IPS-NIHi11 (cell line): ENCODE results near the gene ASRGL1.
A peak's percentile ranks its signal among the peaks of the same experiment; 100 is the strongest.
"Not testable (repeated sequence)": the region's sequence is repeated elsewhere in the genome, so short reads cannot be mapped to it uniquely, and the experiment has no call there.

Experiments
- DNase-seq: peaks from one replicate; pipeline ENCODE4 v3.0.0; 2012; ENCODE audit warnings: mixed read lengths, low spot score

The ASRGL1 gene

DNA sequence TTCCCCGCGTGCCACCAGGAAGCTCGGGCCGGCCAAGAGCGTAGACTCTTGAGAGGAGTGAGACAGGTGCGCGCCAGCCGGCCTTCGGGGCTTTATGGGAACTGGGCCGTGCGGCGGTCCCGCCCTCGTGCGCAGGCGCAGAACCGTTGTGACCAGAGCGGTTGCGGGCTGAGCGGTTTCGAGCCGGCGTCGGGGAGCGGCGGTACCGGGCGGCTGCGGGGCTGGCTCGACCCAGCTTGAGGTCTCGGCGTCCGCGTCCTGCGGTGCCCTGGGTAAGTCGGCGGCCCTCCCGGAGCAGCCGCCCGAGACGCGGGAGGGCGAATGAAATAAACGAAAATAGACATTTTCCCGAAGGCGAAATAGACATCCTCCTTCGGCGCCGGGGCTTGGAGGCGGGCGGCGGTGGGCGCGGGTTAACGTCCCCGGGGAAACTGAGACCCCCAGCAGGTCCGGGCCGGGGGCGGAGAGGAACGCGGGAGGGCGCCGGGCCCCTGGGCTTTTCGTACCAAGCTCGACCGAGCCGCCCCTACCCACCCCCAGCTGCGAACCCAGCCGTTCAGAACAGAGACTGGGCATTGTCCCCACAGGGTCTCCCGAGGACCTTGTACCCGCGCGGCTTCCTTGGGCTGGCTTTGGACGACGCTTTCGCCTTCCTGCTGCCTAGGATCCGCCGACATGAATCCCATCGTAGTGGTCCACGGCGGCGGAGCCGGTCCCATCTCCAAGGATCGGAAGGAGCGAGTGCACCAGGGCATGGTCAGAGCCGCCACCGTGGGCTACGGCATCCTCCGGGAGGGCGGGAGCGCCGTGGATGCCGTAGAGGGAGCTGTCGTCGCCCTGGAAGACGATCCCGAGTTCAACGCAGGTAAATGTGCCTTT, at the start of gene ASRGL1:
Gene ASRGL1, plus strand, starts transcription at position 146 of the 879 bp plus-strand sequence. Its CDS starts 530 bp downstream, at position 676.
- DNase-seq: peak; percentile 91

DNA sequence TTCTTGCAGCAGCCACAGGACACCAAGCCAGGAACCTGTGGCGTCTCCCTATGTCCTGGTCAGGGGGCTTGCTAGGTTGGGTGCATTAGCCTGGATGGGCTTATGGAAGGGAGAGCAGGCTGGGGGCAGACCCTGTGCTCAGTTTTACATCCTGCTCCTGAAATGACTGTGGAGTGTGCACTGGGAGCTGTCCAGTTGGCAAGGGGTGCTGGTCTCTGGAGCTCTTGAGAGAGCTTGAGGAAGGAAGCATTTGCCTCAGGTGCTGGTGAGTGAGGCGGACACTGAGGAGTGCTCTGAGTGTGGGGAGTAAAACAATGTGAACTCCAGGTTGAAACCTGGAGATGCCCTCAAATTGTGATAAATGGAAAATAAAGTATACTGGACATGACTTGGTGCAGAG, 41.7 kb upstream of the ASRGL1 start:
- peak; percentile 64 for DNase-seq

DNA sequence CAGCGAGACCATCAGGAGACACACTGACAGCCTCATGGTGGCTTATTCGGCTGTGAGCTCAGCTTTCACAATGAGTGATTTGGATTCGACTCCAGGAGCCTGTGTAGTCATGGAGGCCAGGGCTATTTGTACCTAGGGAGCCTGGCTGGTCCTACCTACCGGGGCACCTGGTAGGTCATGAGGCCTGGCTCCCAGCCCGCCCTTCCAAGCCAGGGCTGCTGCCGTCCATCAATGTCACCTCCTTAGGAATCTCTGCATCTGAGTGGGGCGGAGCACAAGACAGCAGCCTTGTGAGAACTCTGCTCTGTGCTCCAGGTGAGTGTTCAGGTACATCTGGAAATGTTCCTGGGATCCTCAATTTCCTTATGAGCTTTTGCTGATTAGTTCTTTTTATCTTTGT, 38.3 kb upstream of the ASRGL1 start, which contains the start of gene SCGB1D4:
Gene SCGB1D4, minus strand, starts transcription at position 101 of the 400 bp plus-strand sequence. Its CDS starts 65 bp downstream, at position 36.
- no peak for DNase-seq

DNA sequence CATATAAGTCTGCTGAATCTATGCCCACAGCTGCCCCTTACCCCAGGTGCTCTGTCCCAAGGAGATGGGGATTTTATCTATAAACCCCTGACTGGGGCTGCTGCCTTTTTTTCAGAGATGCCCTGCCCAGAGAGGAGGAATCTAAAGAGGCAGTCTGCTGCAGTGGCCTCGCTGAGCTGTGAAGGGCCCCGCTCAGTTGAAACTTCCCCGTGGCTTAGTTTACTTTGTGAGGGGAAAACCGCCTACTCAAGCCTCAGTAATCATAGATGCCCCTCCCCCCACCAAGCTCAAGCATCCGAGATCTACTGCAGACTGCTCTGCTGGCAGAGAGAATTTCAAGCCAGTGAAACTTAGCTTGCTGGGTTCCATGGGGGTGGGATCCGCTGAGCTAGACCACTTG, 31.0 kb upstream of the ASRGL1 start:
- no peak for DNase-seq

DNA sequence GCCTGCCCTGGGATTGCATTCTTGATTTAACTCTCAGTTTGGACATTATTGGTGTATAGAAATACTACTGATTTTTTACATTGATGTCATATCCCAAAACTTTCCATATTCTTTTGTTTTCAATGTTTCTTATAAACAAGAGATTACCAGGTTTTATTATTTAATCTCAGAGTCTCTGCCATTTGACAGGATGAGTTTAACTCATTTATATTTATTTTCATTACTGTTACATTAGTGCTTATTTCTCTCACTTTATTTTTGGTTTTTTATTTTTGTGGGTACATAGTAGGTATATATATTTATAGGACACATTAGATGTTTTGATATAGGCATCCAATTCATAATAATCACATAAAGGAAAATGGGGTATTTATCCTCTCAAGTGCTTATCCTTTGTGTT, 29.3 kb upstream of the ASRGL1 start:
- DNase-seq: no peak

DNA sequence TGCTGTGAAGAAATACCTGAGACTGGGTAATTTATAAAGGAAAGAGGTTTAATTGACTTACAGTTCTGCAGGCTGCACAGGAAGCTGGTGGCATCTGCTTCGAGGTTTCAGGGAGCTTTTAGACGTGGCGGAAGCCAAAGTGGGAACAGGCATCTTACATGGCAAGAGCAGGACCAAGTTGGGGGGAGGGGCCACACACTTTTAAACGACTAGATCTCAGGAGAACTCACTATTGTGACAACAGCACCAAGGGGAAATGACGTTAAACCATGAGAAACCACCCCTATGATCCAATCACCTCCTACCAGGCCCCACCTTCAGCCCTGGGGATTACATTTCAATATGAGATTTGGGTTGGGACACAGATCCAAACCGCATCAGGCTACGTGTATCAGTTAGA, 27.3 kb upstream of the ASRGL1 start:
- DNase-seq: no peak

DNA sequence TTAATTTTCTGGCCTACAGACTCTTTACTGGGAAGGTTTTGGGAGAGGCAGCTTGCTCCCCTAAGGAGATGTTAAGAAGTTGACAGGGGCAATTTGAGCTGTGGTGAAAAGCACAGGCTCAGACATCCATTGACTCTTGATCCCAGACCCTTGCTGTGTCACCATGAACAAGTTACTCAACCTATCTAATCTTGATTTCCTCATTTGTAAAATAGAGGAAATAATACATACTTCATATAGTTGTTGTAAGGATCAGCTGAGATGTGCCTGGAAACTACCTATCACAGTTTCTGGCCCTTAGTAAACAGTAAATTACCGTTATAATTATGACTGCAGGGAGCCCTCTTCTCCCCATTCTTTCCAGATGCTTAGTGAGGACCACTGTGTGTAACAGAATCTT, 21.8 kb upstream of the ASRGL1 start:
- DNase-seq: no peak

DNA sequence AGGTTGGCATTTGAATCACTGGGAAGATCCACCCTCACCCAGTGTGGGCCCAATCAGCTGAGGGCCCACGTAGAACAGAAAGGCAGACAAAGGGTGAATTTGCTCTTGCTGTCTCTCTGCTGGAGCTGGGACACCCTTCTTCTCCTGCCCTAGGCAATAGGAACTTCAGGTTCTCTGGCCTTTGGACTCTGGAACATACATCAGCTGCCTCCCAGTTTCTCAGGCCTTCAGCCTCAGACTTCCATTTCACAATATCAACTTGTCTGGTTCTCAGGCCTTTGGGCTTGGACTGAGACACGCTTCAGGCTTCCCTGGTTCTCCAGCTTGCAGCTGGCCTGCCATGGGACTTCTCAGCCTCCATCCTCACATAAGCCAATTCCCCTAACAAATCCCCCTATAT, 14.7 kb upstream of the ASRGL1 start:
- no peak for DNase-seq

DNA sequence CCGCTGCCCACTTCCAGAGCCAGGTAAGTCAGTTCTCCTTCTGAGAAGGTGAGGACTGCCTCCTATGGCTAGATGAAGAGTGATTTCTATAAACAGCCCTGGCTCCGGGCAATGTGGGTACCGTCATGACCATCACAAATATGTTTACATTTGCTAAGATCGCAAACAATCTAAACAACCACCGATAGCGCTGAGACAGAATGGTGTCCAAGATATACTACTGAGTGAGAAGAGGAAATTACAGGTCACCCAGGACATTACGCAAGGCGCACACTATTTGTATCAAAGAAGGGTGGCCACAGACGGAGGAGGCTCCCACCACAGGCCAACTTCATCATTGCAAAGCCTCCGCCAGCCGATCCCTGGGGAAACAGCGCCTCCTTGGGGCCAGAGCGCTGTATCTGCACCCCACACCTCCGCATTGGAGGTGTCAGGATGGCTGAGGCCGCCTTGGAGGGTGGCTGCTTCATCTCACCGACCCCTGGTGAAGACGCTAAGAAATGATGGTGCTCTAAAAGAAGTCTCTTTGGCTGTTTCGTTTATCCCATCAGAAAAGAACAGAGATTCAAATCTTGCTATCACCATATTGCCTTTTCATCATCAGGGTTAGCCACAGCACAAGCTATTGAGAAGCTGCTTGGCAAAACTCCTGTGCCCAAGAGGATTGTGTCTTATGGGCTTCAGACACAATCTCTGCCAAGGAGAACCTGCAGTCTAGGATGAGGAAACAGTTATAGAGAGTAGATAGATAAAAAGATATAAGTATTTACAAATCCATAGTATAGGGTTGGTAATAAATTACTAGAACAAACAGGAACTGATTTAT, 12.3 kb upstream of the ASRGL1 start:
- DNase-seq: peak; percentile 84

DNA sequence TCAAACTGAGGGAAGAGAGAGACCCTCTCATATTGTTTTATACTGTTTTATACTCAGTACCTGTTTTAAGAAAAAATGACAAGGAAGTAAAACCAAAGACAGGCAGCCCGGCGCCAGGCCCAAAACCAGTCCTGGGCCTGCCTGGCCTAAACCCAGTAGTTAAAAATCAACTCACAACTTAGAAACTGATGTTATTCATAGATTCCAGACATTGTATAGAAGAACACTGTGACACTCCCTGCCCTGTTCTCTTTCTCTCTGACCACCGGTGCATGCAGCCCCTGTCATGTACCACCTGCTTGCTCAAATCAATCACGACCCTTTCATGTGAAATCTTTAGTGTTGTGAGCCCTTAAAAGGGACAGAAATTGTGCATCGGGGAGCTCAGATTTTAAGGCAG, 11.5 kb upstream of the ASRGL1 start:
- DNase-seq: not testable (repeated sequence)

DNA sequence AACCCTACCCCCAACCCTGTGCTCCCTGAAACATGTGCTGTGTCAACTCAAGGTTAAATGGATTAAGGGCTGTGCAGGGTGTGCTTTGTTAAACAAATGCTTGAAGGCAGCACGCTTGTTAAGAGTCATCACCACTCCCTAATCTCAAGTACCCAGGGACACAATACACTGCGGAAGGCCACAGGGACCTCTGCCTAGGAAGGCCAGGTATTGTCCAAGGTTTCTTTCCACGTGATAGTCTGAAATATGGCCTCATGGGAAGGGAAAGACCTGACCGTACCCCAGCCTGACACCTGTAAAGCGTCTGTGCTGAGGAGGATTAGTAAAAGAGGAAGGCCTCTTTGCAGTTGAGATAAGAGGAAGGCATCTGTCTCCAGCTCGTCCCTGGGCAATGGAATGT, 10.5 kb upstream of the ASRGL1 start:
- DNase-seq: not testable (repeated sequence)

DNA sequence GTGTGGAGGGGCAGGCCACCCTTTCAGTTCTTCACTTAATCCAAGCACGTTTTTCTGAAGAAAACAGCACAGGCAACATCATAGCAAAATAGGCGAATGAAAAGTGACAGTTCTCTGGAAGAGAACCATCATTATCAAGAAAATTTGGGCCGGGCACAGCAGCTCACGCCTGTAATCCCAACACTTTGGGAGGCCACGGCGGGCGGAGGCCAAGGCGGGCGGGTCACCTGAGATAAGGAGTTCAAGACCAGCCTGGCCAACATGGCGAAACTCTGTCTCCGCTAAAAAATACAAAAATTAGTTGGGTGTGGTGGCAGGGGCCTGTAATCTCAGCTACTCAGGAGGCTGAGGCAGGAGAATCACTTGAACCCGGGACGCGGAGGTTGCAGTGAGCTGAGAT, 9.7 kb upstream of the ASRGL1 start:
- DNase-seq: not testable (repeated sequence)

DNA sequence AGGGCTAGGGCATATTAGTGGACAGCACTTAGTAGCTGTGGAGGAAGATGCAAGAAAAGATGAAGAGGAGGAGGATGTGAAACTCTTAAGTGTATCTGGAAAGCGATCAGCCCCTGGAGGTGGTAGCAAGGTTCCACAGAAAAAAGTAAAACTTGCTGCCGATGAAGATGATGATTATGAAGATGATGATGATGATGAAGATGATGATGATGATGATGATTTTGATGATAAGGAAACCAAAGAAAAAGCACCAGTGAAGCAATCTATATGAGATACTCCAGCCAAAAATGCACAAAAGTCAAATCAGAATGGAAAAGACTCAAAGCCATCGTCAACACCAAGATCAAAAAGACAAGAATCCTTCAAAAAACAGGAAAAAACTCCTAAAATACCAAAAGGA, 6.0 kb upstream of the ASRGL1 start:
- not testable (repeated sequence) for DNase-seq

DNA sequence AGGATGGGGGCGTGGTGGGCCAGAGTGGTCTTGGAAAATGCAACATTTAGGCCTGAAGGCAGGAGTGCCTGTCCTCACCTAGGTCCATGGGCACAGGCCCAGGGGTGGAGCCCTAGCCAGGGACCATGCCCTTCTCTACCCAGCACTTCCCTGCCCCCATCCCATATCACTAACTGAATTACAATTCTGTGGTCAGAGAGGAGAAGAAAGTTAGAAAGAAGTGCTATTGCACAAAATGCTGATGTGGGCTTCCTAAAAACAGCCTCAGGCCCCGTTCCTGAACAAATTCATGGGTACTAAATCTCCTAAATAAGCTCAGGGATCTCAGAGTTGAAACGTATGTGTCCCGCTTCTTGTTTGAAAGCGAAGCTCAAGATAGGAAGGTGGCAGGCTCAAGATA, 3.5 kb upstream of the ASRGL1 start:
- DNase-seq: no peak

DNA sequence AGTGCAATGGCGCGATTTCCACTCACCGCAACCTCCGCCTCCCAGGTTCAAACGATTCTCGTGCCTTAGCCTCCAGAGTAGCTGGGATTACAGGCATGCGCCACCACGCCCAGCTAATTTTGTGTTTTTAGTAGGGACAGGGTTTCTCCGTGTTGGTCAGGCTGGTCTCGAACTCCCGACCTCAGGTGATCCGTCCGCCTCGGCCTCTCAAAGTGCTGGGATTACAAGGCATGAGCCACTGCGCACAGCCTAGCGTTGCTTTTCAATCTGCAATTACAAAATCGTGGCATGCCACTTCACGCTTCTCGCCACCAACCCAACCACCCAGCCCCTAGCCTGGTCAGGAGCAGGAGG, 322 bp upstream of the ASRGL1 start:
- not testable (repeated sequence) for DNase-seq

DNA sequence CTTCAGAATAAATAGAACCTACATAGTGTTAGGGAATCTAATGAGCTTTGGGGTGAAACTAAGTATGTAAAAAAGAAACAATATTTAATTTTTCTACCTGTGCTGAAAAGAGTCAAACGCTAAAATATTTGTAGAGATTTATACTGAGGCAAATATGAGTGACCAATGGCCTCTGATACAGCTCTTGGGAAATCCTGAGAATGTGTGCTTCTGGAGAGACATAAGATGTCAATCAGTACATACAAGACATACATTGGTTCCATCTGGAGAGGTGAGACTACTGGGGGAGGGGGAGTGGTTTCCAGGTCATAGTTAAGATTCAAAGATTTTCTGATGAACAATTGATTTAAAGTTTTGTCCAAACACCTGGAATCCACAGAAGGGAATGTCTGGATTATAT, 970 bp downstream of the ASRGL1 start:
- no peak for DNase-seq

DNA sequence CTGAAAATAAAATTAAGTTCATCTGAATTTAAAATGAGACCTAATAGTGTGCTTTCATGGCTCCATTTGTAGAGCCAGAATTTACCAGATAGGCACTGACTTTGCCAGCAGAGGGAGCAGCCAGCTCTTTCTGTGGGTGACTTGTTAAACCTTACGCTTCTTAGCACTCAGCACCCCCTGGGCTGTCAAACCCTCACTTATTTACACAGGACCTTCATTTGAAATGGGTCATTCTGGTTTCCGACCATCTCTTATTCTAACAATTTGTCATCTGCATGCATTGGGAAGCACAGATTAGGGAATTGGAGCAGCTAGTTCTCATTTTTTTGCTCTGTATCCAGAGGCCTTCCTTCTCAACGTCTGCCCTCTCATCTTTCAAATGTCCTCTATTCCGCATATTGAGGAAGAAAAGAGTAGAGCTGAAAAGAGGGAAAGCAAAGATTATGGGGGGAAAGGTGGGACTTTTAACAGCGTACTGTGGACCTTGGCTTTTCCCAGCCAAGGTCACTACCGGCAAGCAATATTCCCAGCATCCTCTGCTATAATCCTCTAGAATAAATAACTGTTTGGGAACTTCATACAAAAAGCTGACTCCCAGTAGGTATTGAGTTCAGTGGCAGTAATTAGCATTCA, 3.1 kb downstream of the ASRGL1 start:
- DNase-seq: peak; percentile 31

DNA sequence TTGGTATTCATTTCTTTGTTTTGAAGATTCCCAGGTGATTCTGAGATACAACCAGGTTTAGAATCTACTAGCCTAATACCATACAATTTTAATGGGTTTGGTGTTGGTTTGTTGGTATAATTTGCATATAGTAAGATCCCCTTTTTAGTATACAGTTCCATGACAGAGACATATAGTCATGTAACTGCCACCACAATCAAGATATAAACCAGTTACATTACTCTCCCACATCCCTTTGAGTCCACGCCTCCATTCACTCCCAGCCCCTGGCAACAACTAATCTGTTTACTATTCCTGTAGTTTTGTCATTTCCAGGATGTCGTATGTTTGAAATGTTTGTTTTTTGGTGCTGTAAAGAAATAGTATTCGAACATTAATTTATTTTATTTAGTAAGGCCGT, 4.3 kb downstream of the ASRGL1 start:
- no peak for DNase-seq

DNA sequence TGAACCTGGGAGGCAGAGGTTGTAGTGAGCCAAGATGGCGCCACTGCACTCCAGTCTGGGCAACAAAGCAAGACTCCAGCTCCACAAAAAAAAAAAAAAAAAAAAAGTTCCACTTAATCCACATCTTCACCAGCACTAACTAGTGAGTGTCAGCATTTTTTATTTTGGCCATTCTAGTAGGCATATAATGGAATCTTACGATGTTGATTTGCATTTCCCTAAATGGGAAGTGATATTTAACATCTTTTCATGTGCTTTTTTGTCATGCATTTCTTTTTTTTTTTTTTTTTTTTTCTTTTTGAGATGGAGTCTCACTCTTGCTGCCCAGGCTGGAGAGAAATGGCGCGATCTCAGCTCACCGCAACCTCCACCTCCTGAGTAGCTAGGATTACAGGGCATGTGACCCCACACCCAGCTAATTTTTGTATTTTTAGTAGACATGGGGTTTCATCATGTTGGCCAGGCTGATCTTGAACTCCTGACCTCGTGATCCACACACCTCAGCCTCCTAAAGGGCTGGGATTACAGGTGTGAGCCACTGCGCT, 6.5 kb downstream of the ASRGL1 start:
- not testable (repeated sequence) for DNase-seq

DNA sequence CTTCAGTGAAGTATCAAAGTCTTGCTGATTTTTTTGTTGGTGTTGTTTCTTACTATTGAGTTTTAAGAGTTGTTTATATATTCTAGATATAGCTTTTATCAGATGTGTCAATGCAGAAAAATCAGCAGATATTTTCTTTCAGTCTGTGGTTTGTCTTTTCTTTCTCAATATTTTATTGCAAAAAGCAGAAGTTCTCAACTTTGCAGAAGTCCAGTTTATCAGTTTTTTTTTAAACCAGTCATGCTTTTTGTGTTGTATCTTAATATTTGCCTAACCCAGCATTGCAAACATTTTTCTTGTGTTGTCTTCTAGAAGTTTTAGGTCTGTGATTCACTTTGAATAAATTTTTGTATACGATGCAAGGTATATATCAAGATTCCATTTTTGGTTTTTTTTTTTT, 7.0 kb downstream of the ASRGL1 start:
- no peak for DNase-seq

DNA sequence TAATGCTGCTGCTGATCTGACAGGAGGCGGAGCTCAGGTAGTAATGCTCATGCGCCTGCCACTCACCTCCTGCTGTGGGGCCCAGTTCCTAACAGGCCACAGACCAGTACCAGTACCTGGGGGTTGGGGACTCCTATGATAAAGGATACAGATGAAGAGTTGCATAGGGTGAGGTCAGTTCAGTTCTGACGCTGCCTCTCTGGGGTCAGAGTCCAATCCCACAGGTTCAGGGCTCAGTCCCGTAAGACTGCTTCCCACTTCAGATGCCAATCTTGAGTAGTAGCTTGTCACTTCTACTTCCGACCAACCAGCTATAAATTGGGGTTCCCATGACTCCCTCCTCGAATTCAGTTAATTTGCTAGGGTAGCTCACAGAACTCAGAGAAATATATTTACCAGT, 8.6 kb downstream of the ASRGL1 start:
- no peak for DNase-seq
